Keratinocyte (primary cell): Measurements from ENCODE around the gene ITCH. TPM values are rescaled to one million over a fixed set of nuclear protein-coding genes. Genes with fewer than 3 reads are reported as not detected.

ENCODE experiments used
- DNase-seq: peaks from one replicate; pipeline ENCODE4 v3.0.0-alpha.2; 2011; ENCODE audit warnings: low read depth, missing footprints, low spot score
- FAIRE-seq: peaks from 2 replicates; lab custom pipeline; 2011; peaks lifted over from hg19 to GRCh38; lab: Jason Lieb, UNC
- H2AFZ ChIP-seq: 2 replicates; pipeline ENCODE4 v1.6.0; 2012; ENCODE audit warnings: low read length, control low read depth, inconsistent platforms; ENCODE audit not compliant: control insufficient read depth
- H3K27ac ChIP-seq: 2 replicates; pipeline ENCODE4 v1.5.1; 2011; ENCODE audit warnings: low read length; ENCODE audit not compliant: control insufficient read depth, insufficient read depth
- H3K27me3 ChIP-seq: 3 replicates; pipeline ENCODE4 v1.6.0; 2011; ENCODE audit warnings: low read length; ENCODE audit not compliant: control insufficient read depth, insufficient read depth; ENCODE audit errors: extremely low read depth
- H3K36me3 ChIP-seq, 2 experiments: 2 replicates in 1 of 2; 3 replicates in 1 of 2; pipeline ENCODE4 v1.5.1; 2011; ENCODE audit warnings: low read length in 2 of 2, mild to moderate bottlenecking in 1 of 2; ENCODE audit not compliant: control insufficient read depth in 2 of 2, insufficient read depth in 2 of 2; ENCODE audit errors: extremely low read depth in 1 of 2
- H3K4me1 ChIP-seq: 3 replicates; pipeline ENCODE4 v1.5.1; 2011; ENCODE audit warnings: low read length; ENCODE audit not compliant: control insufficient read depth, insufficient read depth; ENCODE audit errors: extremely low read depth
- H3K4me2 ChIP-seq: 3 replicates; pipeline ENCODE4 v1.6.0; 2011; ENCODE audit warnings: low read depth, low read length; ENCODE audit not compliant: control insufficient read depth, insufficient read depth; ENCODE audit errors: extremely low read depth
- H3K4me3 ChIP-seq, 3 experiments: fragments of 200-600 bp in 1 of 3; sonication (generic) in 1 of 3; 2 replicates in 2 of 3; 3 replicates in 1 of 3; pipeline ENCODE4 v1.5.1; 2011 to 2016; ENCODE audit warnings: low read length in 3 of 3, mild to moderate bottlenecking in 3 of 3, control low read depth in 2 of 3, inconsistent platforms in 1 of 3, low read depth in 1 of 3, mixed read lengths in 1 of 3, mixed run types in 1 of 3, moderate library complexity in 1 of 3; ENCODE audit not compliant: control insufficient read depth in 2 of 3, insufficient read depth in 2 of 3; ENCODE audit errors: extremely low read depth in 1 of 3
- H3K79me2 ChIP-seq: 2 replicates; pipeline ENCODE4 v1.6.0; 2012; ENCODE audit warnings: low read length; ENCODE audit not compliant: control insufficient read depth, insufficient read depth
- H3K9ac ChIP-seq: 3 replicates; pipeline ENCODE4 v1.6.0; 2011; ENCODE audit warnings: low read length; ENCODE audit not compliant: control insufficient read depth, insufficient read depth; ENCODE audit errors: extremely low read depth
- H3K9me1 ChIP-seq: 3 replicates; pipeline ENCODE4 v1.6.0; 2011; ENCODE audit warnings: low read length; ENCODE audit not compliant: control insufficient read depth, insufficient read depth; ENCODE audit errors: extremely low read depth
- H3K9me3 ChIP-seq: 2 replicates; pipeline ENCODE4 v1.5.1; 2012; ENCODE audit warnings: low read depth, low read length; ENCODE audit not compliant: control insufficient read depth
- H4K20me1 ChIP-seq: 3 replicates; pipeline ENCODE4 v1.6.0; 2011; ENCODE audit warnings: low read length; ENCODE audit not compliant: control insufficient read depth, insufficient read depth; ENCODE audit errors: extremely low read depth
- CTCF ChIP-seq, 3 experiments: IDR thresholded peaks in 1 of 3; conservative IDR thresholded peaks in 1 of 3; optimal IDR thresholded peaks in 1 of 3; 2 replicates in 2 of 3; 3 replicates in 1 of 3; pipeline versions ENCODE3 to v1.5.1; 2011; ENCODE audit warnings: low read length in 3 of 3, mild to moderate bottlenecking in 3 of 3, moderate library complexity in 2 of 3, control low read depth in 1 of 3, inconsistent platforms in 1 of 3; ENCODE audit not compliant: insufficient read depth in 2 of 3; ENCODE audit errors: extremely low read depth in 1 of 3
- EZH2 ChIP-seq: IDR thresholded peaks from one replicate; pipeline ENCODE4 v1.6.1; 2012; ENCODE audit warnings: inconsistent platforms, mild to moderate bottlenecking, low read length, moderate library complexity
- dilution Hi-C: fragments of 300-500 bp; cut with MboI; formaldehyde crosslinking; loops from one replicate; pipeline ENCODE4 v1.7.0; 2020; ENCODE audit warnings: low sequenced_read_pairs; ENCODE audit not compliant: extremely low pct_ligation_motif_present
- polyA plus RNA-seq, 5 experiments: library from polyadenylated mRNA; depleted of rRNA in 3 of 5; stranded (reverse) in 3 of 5; stranded (forward) in 1 of 5; unstranded in 1 of 5; fragments of >200 nt; gene quantifications; 1 replicate in 1 of 5; 2 replicates in 3 of 5; 3 replicates in 1 of 5; pipeline versions ENCODE4 v1.2.1 to v1.2.3, GENCODE V29; 2011 to 2012; ENCODE audit warnings: missing spikeins in 2 of 5, low read depth in 1 of 5, low replicate concordance in 1 of 5

Gene ITCH
- polyA plus RNA-seq, 1 donor (not counting 4 experiments of a cell fraction or from before 2014, with no cell fraction given) = 42.5 TPM

- no peak overlapping the region for H3K4me3 ChIP-seq
- no peak overlapping the region for H3K9ac ChIP-seq
- no peak for FAIRE-seq
- peaks cover 12% of the 10 kb centered on the region for H3K4me1 ChIP-seq
- no peaks in the 10 kb centered on the region for H3K27me3 ChIP-seq
- H4K20me1 ChIP-seq = peaks cover 22% of the 10 kb centered on the region
- peaks cover 97% of the 10 kb centered on the region for H3K79me2 ChIP-seq
- H2AFZ ChIP-seq = no peak overlapping the region
- peaks cover 4 to 15% of the 10 kb centered on the region in 2 experiments for H3K36me3 ChIP-seq
- no peak overlapping the region for H3K4me2 ChIP-seq
- no peaks in the 10 kb centered on the region for H3K9me3 ChIP-seq
- TF ChIP-seq EZH2 (no peak), CTCF (optimal IDR thresholded peaks at IDR 0.05 in 1 of 3, IDR thresholded peaks at IDR 0.05 in 1 of 3, conservative IDR thresholded peaks at IDR 0.05 in 1 of 3; ENCODE audit: extremely low read depth in 1 of 3, insufficient read depth in 2 of 3, low read length in 3 of 3) (no peak)
- no peaks in the 10 kb centered on the region for H3K9me1 ChIP-seq
- dilution Hi-C loops = no loop called here
- DNase-seq = no peak
- no peak overlapping the region for H3K27ac ChIP-seq
These were observed 40.2 kb downstream of the ITCH start for GRCh38 chr20:34403063-34403827.

- Histone ChIP-seq H3K27ac (no peak overlapping the region), H3K4me2 (no peak overlapping the region), H2AFZ (no peak overlapping the region), H4K20me1 (peaks cover 22% of the 10 kb centered on the region), H3K36me3 (peaks cover 4 to 18% of the 10 kb centered on the region in 2 experiments), H3K4me1 (peaks cover 12% of the 10 kb centered on the region), H3K79me2 (peaks cover 96% of the 10 kb centered on the region), H3K9me3 (no peaks in the 10 kb centered on the region), H3K9ac (no peak overlapping the region), H3K9me1 (no peaks in the 10 kb centered on the region), H3K4me3 (no peak overlapping the region), H3K27me3 (no peaks in the 10 kb centered on the region)
- FAIRE-seq (no peak), DNase-seq (no peak)
- TF ChIP-seq CTCF (optimal IDR thresholded peaks at IDR 0.05 in 1 of 3, IDR thresholded peaks at IDR 0.05 in 1 of 3, conservative IDR thresholded peaks at IDR 0.05 in 1 of 3; ENCODE audit: extremely low read depth in 1 of 3, insufficient read depth in 2 of 3, low read length in 3 of 3) (no peak), EZH2 (no peak)
- dilution Hi-C loops = no loop called here
These were observed 40.8 kb downstream of the ITCH start for GRCh38 chr20:34403908-34404307.
